ENCODE results near the gene RPLP2.
A peak's percentile ranks its signal among the peaks of the same experiment; 100 is the strongest.

RPLP2 gene

GRCh38 chr11:839875-840617, 30.3 kb downstream of the RPLP2 start:
- no peak overlapping the region for H3K4me3 ChIP-seq (ENCODE audit: low read depth, low read length)

DNA sequence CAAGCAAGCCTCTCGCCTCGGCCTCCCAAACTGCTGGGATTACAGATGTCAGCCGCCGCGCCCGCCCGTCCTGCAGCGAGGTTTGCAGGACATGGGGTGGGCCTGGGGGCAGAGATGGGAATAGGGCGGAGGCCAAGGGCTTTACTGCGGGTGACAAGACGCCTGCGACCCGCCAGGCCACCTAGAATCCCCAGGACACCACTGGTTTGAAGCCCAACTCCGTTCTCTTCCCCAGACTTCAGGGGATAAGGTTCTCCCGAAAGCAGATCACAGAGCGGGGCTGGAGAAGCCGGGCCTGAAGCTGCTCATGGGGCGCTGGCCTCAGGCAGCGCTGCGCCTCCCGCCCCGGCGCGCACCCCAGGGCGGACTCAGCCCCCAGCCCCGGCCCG, 32.2 kb downstream of the RPLP2 start:
- DNase-seq (ENCODE audit: low read depth): peak; percentile 55
- no peak for TF ChIP-seq MYC (IDR thresholded peaks at IDR 0.05; ENCODE audit: low read depth, low read length)
- TF ChIP-seq, protein P1, sequence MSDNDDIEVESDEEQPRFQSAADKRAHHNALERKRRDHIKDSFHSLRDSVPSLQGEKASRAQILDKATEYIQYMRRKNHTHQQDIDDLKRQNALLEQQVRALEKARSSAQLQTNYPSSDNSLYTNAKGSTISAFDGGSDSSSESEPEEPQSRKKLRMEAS (IDR thresholded peaks at IDR 0.05; ENCODE audit: low read depth, low read length): no peak
- TF ChIP-seq POLR2A (IDR thresholded peaks at IDR 0.05; ENCODE audit: extremely low read depth, insufficient read length): no peak
- TF ChIP-seq CTCF (IDR thresholded peaks at IDR 0.05; ENCODE audit: low read depth, low read length): no peak
- peak overlapping the region; percentile 89 for H3K4me3 ChIP-seq (ENCODE audit: low read depth, low read length)

More at GRCh38 chr11:839875-840617, 30.3 kb downstream of the RPLP2 start:
- no peak for DNase-seq (ENCODE audit: low read depth)
- TF ChIP-seq POLR2A (IDR thresholded peaks at IDR 0.05; ENCODE audit: extremely low read depth, insufficient read length) (no peak), CTCF (IDR thresholded peaks at IDR 0.05; ENCODE audit: low read depth, low read length) (peak; percentile 16), MYC (IDR thresholded peaks at IDR 0.05; ENCODE audit: low read depth, low read length) (no peak)
- TF ChIP-seq, protein P1 (IDR thresholded peaks at IDR 0.05; ENCODE audit: low read depth, low read length): no peak

DNA sequence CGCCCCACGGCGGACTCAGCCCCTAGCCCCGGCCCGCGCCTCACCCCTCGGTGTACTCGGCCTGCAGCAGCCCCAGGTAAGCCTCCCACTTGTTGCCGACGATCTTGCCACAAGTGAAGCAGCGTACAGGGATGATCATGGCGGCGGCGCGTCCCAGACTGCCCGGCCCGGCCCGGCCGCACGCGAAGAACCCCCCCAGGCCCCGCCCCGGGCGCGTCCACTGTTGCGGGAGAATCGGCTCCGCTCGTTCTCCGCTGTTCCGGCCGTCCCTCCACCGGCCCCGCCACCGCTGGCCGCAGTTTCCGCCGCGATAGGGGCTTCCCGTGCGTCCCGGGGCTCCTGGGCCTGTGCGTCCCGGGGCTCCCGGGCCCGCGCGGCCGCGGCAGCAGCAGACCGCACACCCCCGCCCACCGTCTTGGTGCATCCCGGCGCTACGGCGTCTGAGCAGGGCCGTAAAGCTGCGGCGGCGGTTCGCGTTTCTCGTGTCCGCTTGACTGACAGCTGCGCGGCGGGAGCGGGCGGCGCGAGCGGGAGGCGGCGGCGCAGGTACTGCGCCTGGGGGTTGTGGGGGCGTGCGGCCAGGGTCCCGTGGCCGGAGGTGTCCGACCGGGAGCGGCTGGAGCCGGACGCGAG, 32.7 kb downstream of the RPLP2 start, which contains the start of the genes POLR2L and TSPAN4:
TSS of gene POLR2L (minus strand) at position 160 of the 633 bp plus-strand sequence. CDS start at position 139, 21 bp downstream.
TSS of gene TSPAN4 (plus strand) at position 483 of the 633 bp plus-strand sequence. CDS start 7,453 bp downstream, outside the sequence.
- TF ChIP-seq, protein P1 (IDR thresholded peaks at IDR 0.05; ENCODE audit: low read depth, low read length): peak; percentile 86
- TF ChIP-seq MYC (IDR thresholded peaks at IDR 0.05; ENCODE audit: low read depth, low read length) (peak; percentile 62), CTCF (IDR thresholded peaks at IDR 0.05; ENCODE audit: low read depth, low read length) (no peak), POLR2A (IDR thresholded peaks at IDR 0.05; ENCODE audit: extremely low read depth, insufficient read length) (peak; percentile 92)
- peak; percentile 91 for DNase-seq (ENCODE audit: low read depth)
- peak within 1 kb of the TSS; percentile 89 for H3K4me3 ChIP-seq (ENCODE audit: low read depth, low read length)

- H3K4me3 ChIP-seq (ENCODE audit: low read depth, low read length): peak overlapping the region; percentile 35
- no peak for DNase-seq (ENCODE audit: low read depth)
- TF ChIP-seq MYC (IDR thresholded peaks at IDR 0.05; ENCODE audit: low read depth, low read length) (no peak), CTCF (IDR thresholded peaks at IDR 0.05; ENCODE audit: low read depth, low read length) (no peak), POLR2A (IDR thresholded peaks at IDR 0.05; ENCODE audit: extremely low read depth, insufficient read length) (no peak)
- TF ChIP-seq, protein P1 (IDR thresholded peaks at IDR 0.05; ENCODE audit: low read depth, low read length): no peak
Observed at GRCh38 chr11:843086-843734, 33.4 kb downstream of the RPLP2 start.

DNA sequence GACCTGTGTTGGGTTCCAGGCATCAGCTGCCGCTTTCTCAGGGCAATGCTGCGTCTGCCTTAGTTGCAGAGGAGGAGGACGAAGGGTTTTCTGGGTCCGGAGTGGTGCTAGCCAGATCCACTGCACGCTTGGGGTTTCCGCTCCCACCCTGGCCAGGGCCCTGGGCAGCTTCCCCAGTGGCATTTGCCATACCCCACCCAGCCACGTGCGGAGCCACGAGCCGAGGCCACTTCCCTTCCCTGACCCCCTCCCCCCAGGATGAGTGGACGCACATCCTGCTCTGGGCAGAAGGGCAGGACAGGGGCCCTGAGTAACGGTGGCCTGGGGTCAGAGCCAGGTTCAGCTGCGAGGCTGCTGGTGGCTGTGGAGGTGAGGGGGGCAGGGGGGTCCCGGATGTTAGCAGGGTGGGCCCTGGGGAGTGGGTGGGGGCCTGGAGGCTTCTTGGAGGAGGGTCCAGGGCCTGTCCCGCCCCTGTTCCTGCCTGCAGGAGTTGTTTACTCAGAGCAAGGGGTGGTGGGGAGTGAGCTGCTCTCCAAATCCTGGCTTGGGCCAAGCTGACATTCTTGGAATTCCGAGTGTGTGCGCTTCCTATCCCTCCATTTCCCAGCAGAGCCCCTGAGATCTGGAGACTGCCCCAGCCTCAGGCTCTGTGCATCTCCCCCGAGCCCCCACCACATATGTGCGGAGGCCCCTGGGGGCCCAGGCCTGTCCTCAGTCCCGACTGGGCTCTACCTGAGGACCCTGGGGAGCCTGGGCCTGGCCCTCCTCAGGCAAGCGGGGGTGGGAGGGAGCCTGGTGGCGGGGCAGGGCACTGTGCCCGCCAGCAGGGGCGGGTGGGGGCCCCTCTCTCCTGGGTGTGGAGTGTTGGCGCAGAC, 34.3 kb downstream of the RPLP2 start:
- TF ChIP-seq, protein P1 (IDR thresholded peaks at IDR 0.05; ENCODE audit: low read depth, low read length): peak; percentile 90
- TF ChIP-seq POLR2A (IDR thresholded peaks at IDR 0.05; ENCODE audit: extremely low read depth, insufficient read length) (no peak), CTCF (IDR thresholded peaks at IDR 0.05; ENCODE audit: low read depth, low read length) (no peak), MYC (IDR thresholded peaks at IDR 0.05; ENCODE audit: low read depth, low read length) (peak; percentile 86)
- no peak for DNase-seq (ENCODE audit: low read depth)
- H3K4me3 ChIP-seq (ENCODE audit: low read depth, low read length): no peak overlapping the region

Data from NB4 (cell line).